NCI-H345 (cell line): ENCODE measurements around the gene NDUFAF5.

Source experiments
- DNase-seq: peaks from one replicate; lab custom pipeline; 2025; lab: John Stamatoyannopoulos, UW

Gene NDUFAF5

GRCh38 chr20:13777171-13777601 lies 7.6 kb upstream of the NDUFAF5 start:
- DNase-seq: no peak

DNA sequence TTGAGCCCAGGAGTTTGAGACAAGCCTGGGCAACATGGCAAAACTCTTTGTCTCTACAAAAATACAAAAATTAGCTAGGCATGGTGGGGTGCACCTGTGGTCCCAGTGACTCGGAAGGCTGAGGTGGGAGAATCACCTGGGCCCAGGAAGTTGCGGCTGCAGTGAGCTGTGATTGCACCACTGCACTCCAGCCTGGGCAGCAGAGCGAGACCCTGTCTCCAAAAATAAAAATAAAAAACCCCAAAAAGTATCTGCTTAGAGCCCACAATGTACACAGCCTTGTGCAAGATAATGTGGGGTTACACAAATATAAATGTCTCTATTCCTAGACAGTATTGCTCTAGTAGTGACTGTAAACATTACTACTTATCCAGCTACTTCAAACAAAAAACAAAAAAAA lies 6.0 kb upstream of the NDUFAF5 start:
- no peak for DNase-seq

- DNase-seq: no peak
Measured at GRCh38 chr20:13783528-13783927, 1.3 kb upstream of the NDUFAF5 start.

DNA sequence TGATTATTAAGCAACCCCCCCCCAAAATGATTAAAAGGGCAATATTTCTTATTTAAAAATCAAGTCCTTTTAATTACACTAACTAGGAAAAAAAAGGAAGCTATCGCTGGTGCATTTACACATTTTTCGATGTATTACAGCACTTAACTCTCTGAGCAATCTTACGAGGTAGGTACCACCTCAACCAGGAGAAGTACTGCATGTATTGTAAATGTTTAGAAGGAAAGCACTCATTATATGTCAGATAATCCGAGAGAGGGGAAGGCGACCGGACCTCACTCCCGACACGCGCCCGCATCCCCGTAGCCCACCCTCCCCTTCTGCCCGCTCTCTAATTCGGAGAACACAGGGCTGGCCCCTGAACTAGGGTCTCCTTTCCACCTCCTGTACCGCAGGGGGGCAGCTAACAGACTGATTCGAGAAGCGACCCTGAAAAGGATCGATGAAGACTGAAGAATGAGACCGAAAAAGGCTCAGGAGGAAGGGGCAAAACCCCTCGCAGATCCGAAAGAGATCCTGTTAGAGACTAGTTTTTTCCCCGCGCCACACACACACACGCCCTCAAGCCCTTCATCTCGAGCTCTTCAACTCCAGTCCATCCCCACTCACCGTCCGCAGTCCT lies 446 bp upstream of the NDUFAF5 start:
- no peak for DNase-seq

GRCh38 chr20:13786143-13786828 lies 1.5 kb downstream of the NDUFAF5 start:
- DNase-seq: peak; percentile 5

DNA sequence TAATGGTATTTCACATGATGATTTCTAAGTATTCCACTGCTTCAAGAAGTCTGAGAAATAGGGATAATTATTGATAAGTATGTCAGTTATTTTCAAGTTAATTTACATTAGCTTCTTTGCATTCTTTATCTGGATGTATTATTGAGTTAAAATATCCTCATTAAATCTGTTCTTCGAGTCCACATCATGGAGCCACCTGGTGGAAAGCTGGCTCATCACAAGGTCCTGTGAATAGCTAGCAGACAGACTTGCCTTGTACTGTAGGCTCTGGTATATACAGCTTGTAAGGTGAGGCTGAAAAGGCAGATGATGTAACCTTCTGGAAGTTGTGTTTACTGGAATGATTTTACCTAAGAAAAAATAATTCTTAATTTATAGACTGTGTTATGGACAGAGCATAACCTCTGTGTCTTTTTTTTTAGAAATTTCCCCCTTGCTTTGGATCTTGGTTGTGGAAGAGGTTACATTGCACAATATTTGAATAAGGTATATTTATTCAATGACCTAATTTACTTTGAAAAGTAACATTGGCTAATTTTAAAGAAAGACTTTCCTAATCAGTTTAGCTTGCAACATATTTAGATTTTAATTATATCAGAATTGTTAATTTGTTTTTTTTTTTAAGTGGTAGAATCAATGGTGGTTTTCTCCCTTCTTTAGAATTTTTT lies 3.5 kb downstream of the NDUFAF5 start:
- peak; percentile 63 for DNase-seq

DNA sequence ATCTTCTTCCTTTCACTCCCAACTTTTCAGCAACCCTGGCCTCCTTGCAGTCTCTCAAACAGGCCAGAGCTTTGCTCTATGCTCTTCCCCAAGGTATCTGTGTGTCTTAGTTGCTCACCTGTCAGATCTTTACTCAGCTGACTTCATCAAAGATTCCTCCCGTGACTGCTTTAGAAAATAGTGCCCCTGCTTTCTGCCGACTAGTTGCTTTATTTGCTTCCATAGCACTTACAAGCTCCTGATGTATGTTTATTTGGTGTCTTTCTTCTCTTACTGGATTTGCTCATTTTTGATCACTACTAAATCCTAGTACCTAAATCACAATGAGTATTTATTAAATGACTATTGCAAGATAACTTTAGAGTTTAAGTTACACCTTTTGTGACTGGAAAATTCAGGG lies 5.9 kb downstream of the NDUFAF5 start:
- DNase-seq: no peak

DNA sequence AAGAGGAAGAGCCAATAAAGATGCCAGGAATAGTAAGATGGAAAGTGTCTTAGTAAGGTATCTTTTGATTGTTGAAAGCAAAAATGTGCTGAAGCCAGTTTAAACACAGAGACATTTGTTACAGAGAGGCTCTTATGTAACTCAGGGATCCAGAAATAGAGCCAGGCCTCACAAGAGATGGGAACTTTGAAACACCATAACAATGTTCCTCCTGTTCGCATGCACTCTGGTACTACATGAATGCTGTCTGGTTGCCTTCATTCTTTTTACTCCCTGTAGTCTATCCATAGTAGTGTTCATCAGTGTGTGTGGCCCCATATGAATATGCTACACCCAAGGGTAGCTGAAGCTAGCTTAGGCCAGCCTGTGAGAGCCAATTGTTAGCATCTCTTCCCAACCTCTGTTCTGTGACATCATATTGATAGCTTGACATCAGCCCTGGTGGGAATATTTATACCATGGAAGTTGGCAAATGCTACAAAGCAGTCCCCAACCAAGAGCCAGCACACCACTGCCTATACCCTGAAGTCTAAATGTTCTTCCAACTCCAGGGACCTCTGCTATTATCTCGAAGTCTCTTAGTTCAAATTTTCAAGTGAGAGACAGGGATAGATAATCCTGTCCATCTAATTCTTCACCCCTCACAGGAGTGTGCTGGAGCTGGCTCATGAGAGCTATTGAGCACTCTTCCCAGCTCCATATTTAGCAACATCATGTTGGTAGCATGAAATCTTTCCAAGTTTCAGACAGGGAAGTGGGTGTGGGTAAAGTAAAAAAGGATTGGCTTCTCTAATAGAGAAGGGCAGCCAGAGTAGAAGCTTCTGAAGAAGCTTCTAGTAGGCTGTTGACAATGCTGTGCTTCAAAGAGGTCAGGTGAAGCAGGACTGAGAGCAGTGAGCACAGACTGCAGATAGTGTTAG lies 7.0 kb downstream of the NDUFAF5 start:
- no peak for DNase-seq

DNA sequence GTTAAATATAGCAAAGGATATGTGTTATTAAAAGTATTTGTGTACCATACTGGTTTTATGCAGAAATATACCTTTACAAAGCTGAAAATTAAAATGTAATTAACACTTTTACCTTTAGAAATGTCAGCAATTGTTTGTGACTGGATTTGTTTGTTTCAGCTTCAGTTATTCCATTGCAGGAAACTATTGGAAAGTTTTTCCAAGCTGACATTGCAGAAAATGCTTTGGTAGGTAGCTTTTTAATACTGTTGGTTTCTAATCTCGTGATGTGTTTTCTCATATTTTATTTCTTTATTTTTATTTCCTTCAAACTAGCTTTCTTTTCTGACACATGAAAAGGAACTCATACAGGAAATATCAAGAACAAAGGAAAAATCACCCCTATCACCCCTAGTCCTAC lies 8.2 kb downstream of the NDUFAF5 start:
- DNase-seq: no peak

GRCh38 chr20:13794667-13795066 lies 9.8 kb downstream of the NDUFAF5 start:
- no peak for DNase-seq

GRCh38 chr20:13799040-13799439 lies 14.2 kb downstream of the NDUFAF5 start:
- no peak for DNase-seq

DNA sequence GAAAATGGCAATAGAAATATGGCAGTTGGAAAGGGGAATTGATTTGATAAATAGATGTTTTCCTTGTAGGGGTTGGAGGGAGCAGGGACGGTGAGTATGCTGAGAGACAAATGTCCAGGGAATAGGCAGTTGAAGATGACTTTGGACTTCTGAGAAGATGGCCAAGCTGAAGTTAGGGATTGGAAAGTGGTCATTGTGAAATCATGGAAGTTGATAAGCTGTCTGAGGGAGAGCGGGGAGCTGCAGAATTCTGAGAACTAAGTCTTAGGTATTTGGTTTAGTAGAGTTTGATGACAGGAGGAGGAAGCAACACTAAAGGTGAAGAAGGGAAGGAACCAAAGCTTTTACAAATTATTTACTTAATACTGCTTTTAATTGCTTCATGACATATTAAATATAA lies 15.1 kb downstream of the NDUFAF5 start:
- no peak for DNase-seq

DNA sequence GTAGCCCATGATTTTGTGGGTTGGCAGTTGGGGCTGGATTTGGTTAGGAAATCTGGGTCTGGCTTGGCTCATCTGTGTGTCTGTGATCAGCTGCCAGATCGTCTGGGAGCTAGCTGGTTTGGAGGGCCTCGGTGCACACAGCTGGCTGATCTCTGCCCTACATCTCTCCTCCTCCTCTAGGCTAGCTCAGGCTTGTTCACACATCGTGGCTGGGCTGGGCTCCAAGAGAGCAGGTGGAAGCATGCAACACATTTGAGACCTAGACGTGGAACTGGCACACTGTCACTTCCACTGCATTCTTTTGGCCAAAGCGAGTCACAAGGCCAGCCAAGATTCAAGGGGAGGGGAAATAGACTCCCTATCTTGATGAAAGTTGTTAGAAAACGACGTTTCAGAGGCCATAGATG lies 15.9 kb downstream of the NDUFAF5 start:
- peak; percentile 95 for DNase-seq

DNA sequence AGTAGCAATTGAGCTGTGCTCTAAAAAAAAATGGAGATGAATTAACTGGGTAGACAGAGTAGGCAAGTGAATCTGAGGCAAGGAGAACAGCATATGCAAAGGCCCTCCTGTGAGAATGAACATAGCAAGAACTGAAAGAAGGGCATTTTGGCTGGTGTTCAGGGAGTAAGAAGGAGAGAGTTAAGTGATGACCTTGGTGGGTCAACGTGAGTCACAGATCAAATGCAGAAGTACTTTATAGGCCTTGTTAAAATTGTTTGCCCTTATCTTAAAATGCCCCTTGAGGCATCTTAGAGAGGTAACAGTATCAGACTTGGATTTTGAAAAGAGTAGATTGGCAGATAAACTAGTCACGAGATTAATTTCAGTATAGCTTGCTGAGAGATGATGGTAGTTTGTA lies 24.5 kb downstream of the NDUFAF5 start:
- DNase-seq: no peak

GRCh38 chr20:13809855-13810254 lies 25.0 kb downstream of the NDUFAF5 start:
- DNase-seq: no peak

DNA sequence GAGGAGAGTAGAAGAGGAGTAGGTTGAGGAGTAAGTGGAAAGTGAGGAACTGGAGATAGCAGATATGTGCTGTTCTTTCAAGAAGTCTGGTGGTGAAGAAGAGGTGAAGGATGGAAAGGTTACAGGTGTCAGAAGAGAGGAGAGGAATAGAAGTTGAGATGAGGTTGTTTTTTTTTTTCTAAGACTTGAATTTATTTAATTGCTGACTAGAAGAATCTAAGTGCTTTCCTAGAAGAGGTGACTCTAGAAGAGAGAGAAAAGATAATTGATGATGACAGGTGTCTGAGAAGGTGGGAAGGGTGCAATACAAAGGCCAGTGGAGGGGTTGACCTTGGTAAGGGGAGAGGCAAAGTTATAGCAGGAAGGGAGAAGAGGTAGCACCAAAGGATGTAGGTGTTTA lies 25.6 kb downstream of the NDUFAF5 start:
- DNase-seq: no peak

DNA sequence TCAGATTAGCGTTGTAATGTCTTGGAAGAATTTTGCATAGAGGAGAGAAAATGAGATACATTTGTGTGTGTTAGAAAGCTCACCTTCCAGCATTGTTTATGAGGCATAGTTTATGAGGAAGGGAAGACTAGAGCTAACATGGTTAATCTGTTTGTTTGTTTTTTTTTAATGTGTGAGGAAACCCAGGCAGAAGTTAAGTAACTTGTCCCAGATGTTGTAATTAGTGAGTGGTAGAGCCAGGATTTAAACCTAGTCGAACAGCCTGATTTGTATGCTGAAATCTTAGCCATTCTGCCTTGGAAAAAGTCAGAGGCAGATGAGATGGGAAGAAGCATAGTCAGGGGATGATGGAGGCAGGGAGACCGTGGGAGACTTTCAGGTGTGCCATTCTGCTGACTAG lies 29.1 kb downstream of the NDUFAF5 start:
- no peak for DNase-seq

GRCh38 chr20:13814672-13815071 lies 29.8 kb downstream of the NDUFAF5 start:
- no peak for DNase-seq

GRCh38 chr20:13816757-13817156 lies 31.9 kb downstream of the NDUFAF5 start:
- no peak for DNase-seq

DNA sequence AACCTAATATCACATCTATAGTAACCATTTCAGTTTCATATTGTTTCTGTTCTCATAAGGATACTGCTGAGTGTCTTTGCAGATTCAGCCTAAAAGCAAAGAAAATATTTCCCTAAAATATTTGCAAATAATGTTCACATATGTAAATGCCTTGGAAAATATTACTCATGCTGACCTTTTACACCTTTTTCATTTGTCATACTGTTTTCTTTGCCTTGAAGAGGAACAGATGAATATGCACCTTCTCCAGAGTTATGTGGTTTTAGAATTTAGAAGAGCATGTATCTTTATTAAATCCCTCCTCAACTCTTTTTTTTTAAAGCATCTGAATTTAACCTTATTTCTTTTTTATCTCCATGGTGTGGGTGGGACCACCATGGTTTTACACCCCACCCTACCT lies 32.5 kb downstream of the NDUFAF5 start:
- DNase-seq: no peak

DNA sequence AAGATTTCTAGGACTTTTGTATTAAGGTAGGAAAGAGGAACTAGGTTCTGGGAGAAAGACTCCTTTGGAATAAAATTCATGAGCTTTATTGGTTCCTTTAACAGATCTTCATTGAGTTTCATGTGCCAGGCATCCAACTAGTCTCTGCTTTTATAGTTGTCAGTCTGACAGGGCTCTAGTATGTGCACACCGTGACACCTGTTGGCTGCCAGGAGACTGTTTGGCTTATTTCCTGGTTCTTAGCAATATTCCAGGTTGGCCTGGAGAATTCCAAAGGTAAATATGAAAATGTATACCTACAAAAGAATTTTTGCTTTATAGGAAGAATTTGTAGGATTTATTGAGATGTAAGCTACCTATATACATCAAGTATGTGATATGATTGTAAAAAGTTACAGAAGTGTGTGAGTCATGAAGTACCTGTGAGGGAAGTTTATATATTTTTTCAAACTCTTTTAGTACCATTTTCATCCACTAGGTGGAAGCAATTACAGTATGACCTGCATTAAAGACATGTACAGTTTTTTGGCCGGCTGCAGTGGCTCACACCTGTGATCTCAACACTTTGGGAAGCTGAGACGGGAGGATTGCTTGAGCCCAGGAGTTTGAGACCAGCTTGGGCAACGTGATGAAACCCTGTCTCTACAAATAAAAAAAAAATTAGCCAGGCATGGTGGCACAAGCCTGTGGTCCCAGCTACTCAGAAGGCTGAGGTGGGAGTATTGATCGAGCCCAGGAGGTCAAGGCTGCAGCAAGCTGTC lies 35.2 kb downstream of the NDUFAF5 start:
- peak; percentile 80 for DNase-seq

DNA sequence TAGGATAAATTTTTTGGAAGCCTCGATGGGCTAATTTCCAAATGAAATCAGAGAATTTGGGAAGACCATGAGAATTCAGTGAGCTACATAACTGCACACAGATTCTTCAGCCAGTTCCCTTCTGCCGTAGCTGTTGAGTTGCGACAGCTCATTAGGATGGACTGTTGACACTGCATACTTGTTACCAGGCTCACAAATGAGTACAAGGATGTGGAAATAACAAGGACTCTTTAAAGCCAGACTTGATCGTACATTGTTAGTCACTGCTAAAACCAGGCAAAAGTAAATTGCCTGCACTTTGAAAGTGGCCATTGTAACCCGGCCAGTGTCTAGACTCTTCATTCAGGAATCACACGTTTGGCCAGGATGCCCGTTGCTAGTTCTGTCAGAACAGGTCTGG lies 37.0 kb downstream of the NDUFAF5 start:
- no peak for DNase-seq
